Measurements from ENCODE around the gene MED10.
"Not testable (repeated sequence)": the region's sequence is repeated elsewhere in the genome, so short reads cannot be mapped to it uniquely, and the experiment has no call there.

The MED10 gene

GRCh38 chr5:6372251-6373080 is 5.9 kb downstream of the MED10 start:
- DNase-seq, result no peak

GRCh38 chr5:6371079-6371810 is 7.1 kb downstream of the MED10 start:
- no peak for DNase-seq

- no peak for DNase-seq
Measured at GRCh38 chr5:6370580-6370979, 7.8 kb downstream of the MED10 start.

- DNase-seq, result no peak
Measured at GRCh38 chr5:6365977-6366590, 12.3 kb downstream of the MED10 start.

- DNase-seq, result no peak
Measured at GRCh38 chr5:6365142-6365976, 13.0 kb downstream of the MED10 start.

GRCh38 chr5:6363454-6364011 is 14.8 kb downstream of the MED10 start:
- not testable (repeated sequence) for DNase-seq

GRCh38 chr5:6362846-6363245 is 15.5 kb downstream of the MED10 start:
- DNase-seq, result no peak

GRCh38 chr5:6361101-6361500 is 17.2 kb downstream of the MED10 start:
- no peak for DNase-seq

- no peak for DNase-seq
Measured at GRCh38 chr5:6360323-6361072, 17.8 kb downstream of the MED10 start.

- peak in 1 of 5 experiments; percentile 78 for DNase-seq
Measured at GRCh38 chr5:6359555-6360322, 18.6 kb downstream of the MED10 start.

- DNase-seq, result no peak
Measured at GRCh38 chr5:6358434-6358820, 19.9 kb downstream of the MED10 start.

- DNase-seq, result not testable (repeated sequence)
Measured at GRCh38 chr5:6357817-6358433, 20.4 kb downstream of the MED10 start.

GRCh38 chr5:6356578-6357164 is 21.7 kb downstream of the MED10 start:
- DNase-seq, result no peak

- no peak for DNase-seq
Measured at GRCh38 chr5:6355294-6355693, 23.1 kb downstream of the MED10 start.

GRCh38 chr5:6354848-6355247 is 23.5 kb downstream of the MED10 start:
- no peak for DNase-seq

- DNase-seq, result no peak
Measured at GRCh38 chr5:6353602-6354302, 24.6 kb downstream of the MED10 start.

GRCh38 chr5:6350277-6351090 is 27.9 kb downstream of the MED10 start:
- no peak for DNase-seq

- DNase-seq, result no peak
Measured at GRCh38 chr5:6349387-6349786, 29.0 kb downstream of the MED10 start.
